ENCODE measurements around the gene FLRT1. TPM values are rescaled to one million over a fixed set of nuclear protein-coding genes. Genes with fewer than 3 reads are reported as not detected.

The FLRT1 gene
- polyA plus RNA-seq, 2 of the 4 experiments (the other 2 are of a cell fraction): 0.10 to 0.31 TPM

DNA sequence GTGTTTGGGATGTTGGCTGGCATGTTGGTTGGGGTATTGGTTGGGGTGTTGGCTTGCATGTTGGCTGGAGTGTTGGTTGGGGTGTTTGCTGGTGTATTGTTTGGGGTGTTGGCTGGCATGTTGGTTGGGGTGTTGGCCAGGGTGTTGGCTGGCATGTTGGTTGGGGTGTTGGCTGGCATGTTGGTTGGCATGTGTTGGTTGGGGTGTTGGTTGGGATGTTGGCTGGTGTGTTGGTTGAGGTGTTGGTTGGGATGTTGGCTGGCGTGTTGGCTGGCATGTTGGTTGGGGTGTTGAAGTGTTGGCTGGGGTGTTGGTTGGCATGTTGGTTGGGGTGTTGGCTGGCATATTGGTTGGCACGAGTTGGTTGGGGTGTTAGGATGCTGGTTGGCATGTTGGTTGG lies 24.9 kb upstream of the FLRT1 start:
- ATAC-seq: no peak
- Histone ChIP-seq H3K4me2 (no peak overlapping the region), H3K4me3 (no peak overlapping the region), H3K27ac (no peak overlapping the region), H3K4me1 (peaks cover 26% of the 10 kb centered on the region), H3K9me3 (0 out of 3 replicates have a peak, but pooled peaks cover 3% of the 10 kb centered on the region)
- ChIA-PET POLR2A (no interaction called here), CTCF (no interaction called here)
- DNase-seq (ENCODE audit: low read depth in 1 of 2, low spot score in 1 of 2): no peak
- TF ChIP-seq EHMT2 (IDR thresholded peaks at IDR 0.05; ENCODE audit: low read depth) (peak; percentile 21; the same call in 1 of the 2 replicates), CEBPB (IDR thresholded peaks at IDR 0.05) (no peak)
- WGBS (ENCODE audit: missing lambda C conversion rate): 85% methylated on average over 2 of the region's 2 CpGs
- no peak for FAIRE-seq

DNA sequence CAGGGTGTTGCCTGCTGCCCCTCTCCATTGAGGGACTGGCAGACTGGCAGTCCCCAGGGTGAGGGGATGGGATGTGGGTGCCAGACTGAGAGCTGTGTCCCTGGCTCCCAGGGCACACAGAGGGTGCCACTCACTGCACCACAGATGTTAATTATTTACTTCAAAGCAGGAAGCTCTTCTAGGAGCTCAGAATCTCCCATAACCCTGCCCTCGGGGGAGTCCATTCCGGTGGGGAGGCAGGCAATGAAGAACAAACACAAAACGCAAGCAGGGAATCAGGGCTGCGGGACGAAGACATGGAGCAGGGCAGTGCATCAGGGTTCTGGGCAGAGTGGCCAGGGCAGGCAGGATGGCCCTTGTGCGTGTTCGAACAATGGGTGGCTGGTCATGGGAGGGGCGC lies 24.4 kb upstream of the FLRT1 start:
- ChIA-PET CTCF (no interaction called here), POLR2A (no interaction called here)
- WGBS (ENCODE audit: missing lambda C conversion rate): 63% methylated on average over 8 of the region's 8 CpGs
- ATAC-seq (no peak), DNase-seq (ENCODE audit: low read depth in 1 of 2, low spot score in 1 of 2) (no peak), FAIRE-seq (no peak)
- TF ChIP-seq GATA3 (IDR thresholded peaks at IDR 0.05; ENCODE audit: borderline replicate concordance): no peak
- no peak for TF ChIP-seq KDM1A (IDR thresholded peaks at IDR 0.05; ENCODE audit: low read depth)
- TF ChIP-seq ATOH8 (CRISPR knock-in tag; IDR thresholded peaks at IDR 0.05; ENCODE audit: low read depth): no peak
- no peak for TF ChIP-seq NR3C1 (IDR thresholded peaks at IDR 0.05)
- no peak for TF ChIP-seq HDAC2 (IDR thresholded peaks at IDR 0.05)
- TF ChIP-seq MAFK (IDR thresholded peaks at IDR 0.05; ENCODE audit: partially characterized antibody): no peak
- no peak for TF ChIP-seq FOSB (CRISPR knock-in tag; IDR thresholded peaks at IDR 0.05)
- TF ChIP-seq RCOR1 (IDR thresholded peaks at IDR 0.05; ENCODE audit: low read depth, low read length): no peak
- no peak for TF ChIP-seq HOXB13 (CRISPR knock-in tag; IDR thresholded peaks at IDR 0.05; ENCODE audit: low read depth)
- no peak for TF ChIP-seq ZC3H11A (IDR thresholded peaks at IDR 0.05)
- TF ChIP-seq SMC3 (IDR thresholded peaks at IDR 0.05): no peak
- TF ChIP-seq, protein P1, sequence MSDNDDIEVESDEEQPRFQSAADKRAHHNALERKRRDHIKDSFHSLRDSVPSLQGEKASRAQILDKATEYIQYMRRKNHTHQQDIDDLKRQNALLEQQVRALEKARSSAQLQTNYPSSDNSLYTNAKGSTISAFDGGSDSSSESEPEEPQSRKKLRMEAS (IDR thresholded peaks at IDR 0.05): no peak
- TF ChIP-seq REST (IDR thresholded peaks at IDR 0.05): no peak
- no peak for TF ChIP-seq EP300 (IDR thresholded peaks at IDR 0.05)
- TF ChIP-seq EHF (CRISPR knock-in tag; IDR thresholded peaks at IDR 0.05): no peak
- TF ChIP-seq TFCP2L1 (CRISPR knock-in tag; IDR thresholded peaks at IDR 0.05): no peak
- no peak for TF ChIP-seq EHMT2 (IDR thresholded peaks at IDR 0.05; ENCODE audit: low read depth)
- TF ChIP-seq JUNB (IDR thresholded peaks at IDR 0.05): no peak
- Histone ChIP-seq H3K4me2 (no peak overlapping the region; the same call in 2 of the 3 replicates), H3K4me1 (peaks cover 20% of the 10 kb centered on the region), H3K9me3 (0 out of 3 replicates have a peak, but pooled peaks cover 3% of the 10 kb centered on the region), H3K4me3 (no peak overlapping the region), H3K27ac (0 out of 6 replicates have a peak overlapping the region, but pooled peaks of 1 of the 2 experiments have one; percentile 18)

DNA sequence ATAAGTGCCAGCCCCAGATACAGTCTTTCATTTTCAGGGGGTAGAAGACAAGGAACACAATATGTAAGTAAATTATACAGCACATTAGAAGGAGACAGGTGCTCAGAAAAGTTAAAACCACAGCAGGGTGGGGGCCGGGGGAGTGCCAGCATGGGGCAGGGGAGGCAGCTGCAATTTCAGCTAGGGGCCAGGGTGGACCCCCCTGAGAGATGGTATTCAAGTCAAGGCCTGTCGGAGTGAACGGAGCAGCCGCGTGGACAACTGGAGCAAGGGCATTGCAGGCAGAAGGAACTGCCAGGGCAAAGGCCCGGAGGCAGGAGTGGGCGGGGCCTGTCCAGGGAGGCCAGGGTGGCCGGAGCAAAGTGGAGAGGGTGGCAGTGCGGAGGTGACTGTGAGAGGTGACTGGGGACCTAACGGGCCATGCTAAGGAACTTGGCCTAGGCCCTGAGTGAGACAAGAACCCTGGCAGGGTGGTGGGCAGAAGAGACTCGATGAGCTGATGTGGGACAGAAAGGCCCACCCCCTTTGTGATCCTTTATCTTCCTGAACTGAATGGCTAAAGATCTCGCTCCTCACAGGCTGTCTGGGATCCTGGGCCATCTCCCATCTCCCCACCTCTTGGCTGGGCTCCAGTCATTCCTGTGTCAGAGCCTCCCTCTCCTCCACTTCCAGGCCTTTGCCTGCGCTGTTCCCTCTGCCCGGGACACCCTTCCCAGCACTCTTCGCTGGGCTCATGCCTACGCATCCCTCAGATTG lies 22.4 kb upstream of the FLRT1 start:
- Histone ChIP-seq H3K27ac (no peak overlapping the region), H3K4me1 (peaks cover 11% of the 10 kb centered on the region; the same call in 2 of the 3 replicates), H3K9me3 (0 out of 3 replicates have a peak, but pooled peaks cover 3% of the 10 kb centered on the region), H3K4me2 (no peak overlapping the region), H3K4me3 (no peak overlapping the region)
- WGBS (ENCODE audit: missing lambda C conversion rate): 82% methylated on average over 15 of the region's 16 CpGs
- peak; percentile 11 to 12; a peak in 3 of 6 replicates for ATAC-seq
- FAIRE-seq: no peak
- CTCF ChIA-PET: interaction anchor here (0.9 to 2.6 kb wide), 4 partner anchors 9 to 135 kb away, joined by 3 to 17 read pairs (median 4); no protein-coding TSS in a partner anchor
- DNase-seq (ENCODE audit: low read depth in 1 of 2, low spot score in 1 of 2): no peak
- POLR2A ChIA-PET: no interaction called here
- TF ChIP-seq ESRRA (IDR thresholded peaks at IDR 0.05; ENCODE audit: borderline replicate concordance, low read length) (no peak), HEYL (CRISPR knock-in tag; IDR thresholded peaks at IDR 0.05) (no peak), TP53 (CRISPR knock-in tag; IDR thresholded peaks at IDR 0.05) (no peak), USF2 (IDR thresholded peaks at IDR 0.05) (no peak), JUNB (IDR thresholded peaks at IDR 0.05) (no peak), MAFK (IDR thresholded peaks at IDR 0.05; ENCODE audit: partially characterized antibody) (no peak), MYC (IDR thresholded peaks at IDR 0.05; ENCODE audit: borderline replicate concordance, low read length) (no peak), CEBPB (IDR thresholded peaks at IDR 0.05) (no peak)
- TF ChIP-seq, protein P2, sequence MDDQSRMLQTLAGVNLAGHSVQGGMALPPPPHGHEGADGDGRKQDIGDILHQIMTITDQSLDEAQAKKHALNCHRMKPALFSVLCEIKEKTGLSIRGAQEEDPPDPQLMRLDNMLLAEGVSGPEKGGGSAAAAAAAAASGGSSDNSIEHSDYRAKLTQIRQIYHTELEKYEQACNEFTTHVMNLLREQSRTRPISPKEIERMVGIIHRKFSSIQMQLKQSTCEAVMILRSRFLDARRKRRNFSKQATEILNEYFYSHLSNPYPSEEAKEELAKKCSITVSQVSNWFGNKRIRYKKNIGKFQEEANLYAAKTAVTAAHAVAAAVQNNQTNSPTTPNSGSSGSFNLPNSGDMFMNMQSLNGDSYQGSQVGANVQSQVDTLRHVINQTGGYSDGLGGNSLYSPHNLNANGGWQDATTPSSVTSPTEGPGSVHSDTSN (IDR thresholded peaks at IDR 0.05): no peak
- TF ChIP-seq, protein P3, sequence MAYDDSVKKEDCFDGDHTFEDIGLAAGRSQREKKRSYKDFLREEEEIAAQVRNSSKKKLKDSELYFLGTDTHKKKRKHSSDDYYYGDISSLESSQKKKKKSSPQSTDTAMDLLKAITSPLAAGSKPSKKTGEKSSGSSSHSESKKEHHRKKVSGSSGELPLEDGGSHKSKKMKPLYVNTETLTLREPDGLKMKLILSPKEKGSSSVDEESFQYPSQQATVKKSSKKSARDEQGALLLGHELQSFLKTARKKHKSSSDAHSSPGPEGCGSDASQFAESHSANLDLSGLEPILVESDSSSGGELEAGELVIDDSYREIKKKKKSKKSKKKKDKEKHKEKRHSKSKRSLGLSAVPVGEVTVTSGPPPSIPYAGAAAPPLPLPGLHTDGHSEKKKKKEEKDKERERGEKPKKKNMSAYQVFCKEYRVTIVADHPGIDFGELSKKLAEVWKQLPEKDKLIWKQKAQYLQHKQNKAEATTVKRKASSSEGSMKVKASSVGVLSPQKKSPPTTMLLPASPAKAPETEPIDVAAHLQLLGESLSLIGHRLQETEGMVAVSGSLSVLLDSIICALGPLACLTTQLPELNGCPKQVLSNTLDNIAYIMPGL (CRISPR knock-in tag; IDR thresholded peaks at IDR 0.05; ENCODE audit: borderline replicate concordance): no peak

All from A549 (cell line).